Fibroblast of peridontal ligament (primary cell): ENCODE data around the gene PHYH.
"Not testable (repeated sequence)": the region's sequence is repeated elsewhere in the genome, so short reads cannot be mapped to it uniquely, and the experiment has no call there.

ENCODE experiments used
- DNase-seq: peaks from one replicate; pipeline ENCODE4 v3.0.0-alpha.2; 2010; ENCODE audit errors: extremely low read depth

PHYH gene

DNA sequence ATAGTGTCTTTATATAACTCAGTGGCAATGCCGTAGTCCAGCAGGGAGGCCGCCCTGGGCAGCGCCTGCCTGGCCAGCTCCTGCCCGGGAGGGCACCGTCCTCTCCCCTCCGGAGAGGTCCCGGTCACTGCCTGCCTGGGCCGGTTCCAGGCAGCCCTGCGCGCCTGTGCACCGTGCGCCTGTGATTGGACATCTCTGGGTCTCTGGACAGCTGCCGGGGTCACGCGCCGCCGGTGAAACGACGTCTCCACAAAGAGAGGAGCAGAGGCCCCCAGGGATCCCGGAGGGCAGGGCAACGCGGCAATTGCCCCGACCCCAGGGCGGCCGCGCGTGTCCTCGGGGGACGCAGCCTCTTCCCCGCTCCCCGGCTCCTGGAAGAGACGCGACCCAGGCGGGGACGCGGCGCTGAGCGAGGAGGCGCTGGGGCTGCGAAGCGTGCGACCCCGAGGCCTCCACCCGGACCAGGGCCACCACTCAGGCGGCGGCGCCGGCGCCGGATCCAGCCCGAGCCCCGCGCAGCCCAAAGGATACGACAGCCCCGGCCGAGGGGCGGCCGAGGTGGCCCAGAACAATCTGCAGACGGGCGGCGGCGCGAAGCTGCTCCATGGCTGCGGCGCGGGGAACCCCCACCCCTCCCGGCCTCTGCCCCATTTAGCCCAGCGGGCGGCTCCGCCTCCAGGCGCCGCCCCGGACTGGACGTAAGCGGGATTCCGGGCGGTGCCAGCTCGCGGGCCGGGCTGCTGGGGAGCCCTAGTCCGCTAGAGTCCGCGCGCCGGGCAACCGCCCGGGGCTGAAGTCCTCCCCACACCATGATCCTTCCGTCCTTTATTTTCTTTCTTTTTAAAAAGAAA, at the start of gene PHYH:
PHYH (minus strand) TSS at position 628 of the 851 bp plus-strand sequence; CDS start at position 606, 22 bp downstream.
- DNase-seq = peak; percentile 76

DNA sequence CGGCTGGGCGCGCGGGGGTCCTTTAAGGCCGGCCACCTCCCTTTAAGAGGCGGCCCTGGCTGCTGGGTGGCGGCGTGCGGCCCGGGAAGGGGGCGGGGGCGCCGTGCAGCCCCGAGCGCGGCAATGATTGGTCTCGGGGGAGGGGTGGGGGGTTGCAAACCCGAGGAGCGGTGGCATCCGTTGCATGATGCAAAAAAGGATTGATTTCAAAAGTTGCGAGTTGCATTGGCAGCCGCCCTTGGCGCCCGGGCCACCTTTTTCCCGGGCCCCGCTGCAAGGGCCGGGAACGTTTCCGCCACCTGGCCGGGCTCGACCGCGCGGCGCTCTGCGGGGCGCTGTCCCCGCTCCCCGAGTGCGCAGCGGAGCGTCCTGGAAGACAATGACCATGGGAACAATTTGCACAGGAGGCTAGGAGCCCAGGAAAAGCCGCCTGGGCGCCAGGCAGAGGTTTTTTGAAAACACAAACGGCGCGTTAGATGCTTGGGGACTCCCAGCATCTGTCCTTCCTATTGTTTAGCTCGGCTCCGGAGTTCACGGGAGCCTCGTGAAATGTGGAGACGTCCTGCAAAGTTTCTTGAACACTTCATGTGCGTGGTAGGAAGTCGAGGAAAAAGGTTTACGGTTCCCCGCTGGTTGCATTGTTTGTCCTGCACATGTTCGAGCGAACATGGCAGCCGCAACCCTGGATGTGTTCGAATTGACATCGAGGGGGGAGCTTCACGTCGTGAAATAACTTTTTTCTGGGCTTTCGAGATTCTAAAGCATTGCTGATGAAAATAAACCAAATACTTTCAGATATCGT, 48.6 kb upstream of the PHYH start, which contains the start of gene SEPHS1:
SEPHS1 (minus strand) TSS at position 78 of the 802 bp plus-strand sequence. CDS start 3,343 bp downstream, outside the sequence.
- DNase-seq = peak; percentile 61

DNA sequence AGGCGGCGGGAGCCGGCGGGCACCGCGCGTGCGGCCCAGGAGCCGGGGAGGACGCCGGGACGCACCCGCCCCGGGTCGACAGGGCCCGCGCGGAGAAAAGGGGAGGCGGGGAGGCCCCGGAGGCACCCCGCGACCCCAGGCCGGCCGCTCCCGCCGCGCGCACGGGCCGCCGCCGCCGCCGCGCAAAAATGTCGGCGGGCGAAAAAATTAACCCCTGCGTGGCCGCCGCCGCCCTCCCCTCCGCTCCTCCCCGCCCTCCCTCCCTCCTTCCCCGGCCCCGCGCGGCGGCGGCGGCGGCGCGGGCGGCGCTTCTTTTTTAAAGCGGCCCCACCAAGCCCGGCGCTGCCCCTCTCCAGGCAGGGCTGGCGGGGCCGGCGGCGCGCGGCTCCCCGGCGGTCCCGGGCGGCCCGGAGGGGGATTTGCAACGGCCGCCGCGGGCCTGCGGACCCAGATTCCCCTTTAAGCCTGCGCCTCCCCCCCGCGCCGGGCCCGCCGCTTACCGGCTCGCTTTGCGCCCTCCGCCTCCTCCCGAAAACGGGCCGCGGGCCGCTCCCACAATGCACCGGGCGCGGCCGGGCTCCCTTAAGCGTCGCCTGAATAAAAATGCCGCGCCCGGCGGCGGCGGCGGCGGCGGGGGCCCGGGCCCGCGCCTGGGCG, 47.8 kb upstream of the PHYH start:
- peak; percentile 61 for DNase-seq

DNA sequence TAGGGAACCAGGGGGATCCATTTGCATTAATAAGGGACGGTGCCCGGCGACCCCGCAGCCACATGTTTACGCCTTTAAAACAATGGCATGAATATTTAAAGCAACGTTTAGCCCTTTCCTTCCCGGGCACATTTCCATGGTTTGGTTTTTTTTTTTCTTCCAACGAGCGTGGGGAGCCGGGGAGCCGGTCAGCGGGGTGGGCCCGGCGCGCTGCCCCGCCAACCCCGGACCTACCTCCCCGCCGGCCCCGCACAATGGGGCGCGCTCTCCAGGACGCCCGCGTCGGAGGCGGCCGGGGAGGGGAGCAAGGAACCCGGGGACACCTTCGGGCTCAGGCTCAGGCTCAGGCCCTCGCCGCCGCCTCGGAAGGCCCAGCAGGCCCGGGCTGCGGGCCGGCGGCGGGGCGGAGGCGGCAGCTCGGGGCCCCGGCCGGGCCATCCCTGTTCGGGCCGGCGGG, 47.2 kb upstream of the PHYH start:
- DNase-seq = peak; percentile 13

DNA sequence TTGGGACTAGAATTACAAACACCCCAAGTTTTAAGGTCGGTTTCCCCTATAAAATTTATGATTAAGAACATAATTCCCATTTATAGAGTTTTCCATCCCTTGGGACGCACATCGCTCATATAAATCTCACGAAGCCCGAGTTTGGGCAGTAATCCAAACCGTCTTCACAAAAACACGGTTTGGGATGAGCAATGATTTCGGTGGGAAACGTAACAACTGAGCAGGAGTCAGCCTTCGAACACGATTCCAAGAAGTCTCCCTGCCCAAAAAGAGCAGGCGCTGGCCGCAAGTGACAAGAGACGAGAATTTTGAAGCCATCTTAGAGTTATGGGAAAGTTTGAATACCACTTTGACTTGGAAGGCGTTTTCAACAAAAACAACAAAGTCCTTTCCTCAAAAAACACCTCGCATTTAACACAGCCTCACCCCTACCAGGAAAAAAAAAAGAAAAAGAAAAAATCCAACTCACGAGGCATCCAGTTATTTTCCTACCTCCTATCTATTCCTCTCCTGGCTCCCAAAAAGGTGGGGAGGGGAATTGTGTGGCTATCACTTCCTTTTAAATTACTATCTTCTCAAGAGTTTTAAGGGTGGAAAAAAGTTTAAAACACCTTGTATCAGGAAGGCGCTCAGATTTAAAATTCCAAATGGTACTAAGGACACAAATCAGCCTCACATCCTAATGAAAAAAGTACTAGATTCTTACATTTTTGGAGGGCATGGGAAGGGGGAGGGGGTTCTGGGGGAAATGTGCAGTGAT, 46.6 kb upstream of the PHYH start:
- peak; percentile 71 for DNase-seq

DNA sequence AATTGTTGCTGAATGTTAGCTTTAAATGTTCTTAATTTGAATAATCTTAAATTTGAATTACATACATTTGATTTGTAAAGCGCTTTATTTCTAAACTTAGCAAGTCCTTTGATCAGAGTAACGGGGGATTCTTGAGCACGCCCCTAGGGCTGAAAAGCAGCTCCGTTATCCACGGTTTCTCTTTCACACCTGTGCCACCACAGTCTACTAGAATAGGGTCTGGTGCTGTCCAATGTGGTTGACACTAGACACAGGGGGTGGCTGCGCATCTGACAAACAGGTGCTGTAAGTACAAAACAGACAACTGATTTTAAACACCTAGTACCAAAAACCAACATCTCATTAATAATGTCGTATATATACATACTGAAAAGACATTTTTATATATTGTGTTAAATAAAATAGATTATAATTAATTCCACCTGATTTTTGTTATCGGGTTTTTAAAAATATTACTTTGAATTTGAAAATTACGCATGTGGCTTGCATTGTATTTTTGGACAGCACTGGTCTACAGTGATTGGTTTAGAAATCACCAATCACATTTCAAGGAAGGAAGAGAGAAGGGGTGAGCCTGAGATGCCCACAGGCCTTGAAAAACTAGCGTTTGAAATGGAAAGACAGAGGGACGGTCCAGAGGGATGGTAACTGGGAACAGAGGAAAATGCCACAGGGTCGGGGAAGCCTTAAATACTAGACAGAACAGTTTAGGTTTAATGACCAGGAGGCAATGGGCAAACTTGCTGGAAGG, 40.9 kb upstream of the PHYH start:
- peak; percentile 10 for DNase-seq

DNA sequence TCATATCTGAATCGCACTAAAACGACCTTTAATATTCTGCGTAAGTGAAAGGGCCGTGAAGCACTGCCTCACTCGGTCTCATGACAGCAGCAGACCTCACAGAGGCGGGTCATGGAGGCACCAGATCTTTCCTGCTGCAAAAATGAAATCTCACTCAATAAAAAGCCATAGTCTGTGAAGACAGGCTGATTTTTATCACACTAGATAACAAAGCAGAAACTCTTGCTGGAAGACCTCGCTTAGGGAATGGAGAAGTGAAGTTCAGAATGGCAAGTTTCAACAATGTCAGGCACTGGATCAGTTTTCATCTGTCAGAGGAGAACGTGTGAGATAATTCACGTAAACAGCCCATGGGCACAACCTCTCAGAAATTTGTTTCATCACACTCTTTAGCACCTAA, 40.2 kb upstream of the PHYH start:
- no peak for DNase-seq

DNA sequence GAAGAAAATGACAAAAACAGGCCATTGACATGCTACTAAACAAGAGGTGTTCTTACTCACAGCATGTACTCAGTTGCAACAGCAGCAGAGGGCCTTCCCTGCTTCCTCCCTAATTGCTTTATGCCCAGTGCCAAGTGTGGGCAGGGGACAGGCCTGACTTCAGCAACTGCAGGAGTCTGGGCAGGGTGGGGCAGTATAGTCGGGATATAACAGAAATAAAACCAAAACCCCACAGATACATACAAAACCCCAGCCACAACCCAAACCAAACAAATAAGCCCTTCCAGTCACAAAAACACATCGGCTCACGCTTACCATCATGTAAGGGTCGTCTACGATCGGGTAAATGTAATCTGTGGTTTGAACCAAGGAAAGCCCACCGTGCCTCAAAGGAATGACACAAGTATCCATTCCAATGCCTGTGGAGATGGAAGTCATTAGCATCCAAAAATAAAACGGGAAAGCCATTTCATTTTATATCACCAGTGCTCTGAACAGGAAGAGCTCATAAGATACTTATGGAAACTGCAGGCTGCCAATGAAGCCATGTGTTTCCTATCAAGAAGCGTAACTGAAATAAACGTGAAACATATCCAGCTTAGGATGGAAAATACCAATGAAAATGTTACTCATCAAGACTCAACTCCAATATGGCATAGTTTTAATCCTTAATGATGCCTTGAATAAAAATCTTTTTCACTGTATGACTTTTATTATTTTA, 38.7 kb upstream of the PHYH start:
- peak; percentile 96 for DNase-seq

DNA sequence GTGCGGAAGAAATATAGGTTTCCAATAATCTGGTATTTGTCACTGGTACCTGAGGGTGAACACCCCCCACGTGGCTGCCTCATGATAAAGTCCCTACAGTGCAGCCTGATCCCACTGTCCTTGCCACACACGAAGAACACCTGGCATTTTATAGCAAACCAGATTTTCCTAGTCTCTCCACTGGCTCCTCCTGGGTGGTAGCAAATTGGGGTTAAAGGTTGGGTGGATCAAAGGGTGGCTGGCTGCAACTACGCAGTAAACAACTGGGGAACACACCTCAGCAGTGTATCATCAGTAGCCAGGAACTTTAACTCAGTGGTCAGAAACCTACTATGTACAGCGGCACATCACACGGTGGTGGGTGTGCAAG, 37.9 kb upstream of the PHYH start:
- DNase-seq = no peak

DNA sequence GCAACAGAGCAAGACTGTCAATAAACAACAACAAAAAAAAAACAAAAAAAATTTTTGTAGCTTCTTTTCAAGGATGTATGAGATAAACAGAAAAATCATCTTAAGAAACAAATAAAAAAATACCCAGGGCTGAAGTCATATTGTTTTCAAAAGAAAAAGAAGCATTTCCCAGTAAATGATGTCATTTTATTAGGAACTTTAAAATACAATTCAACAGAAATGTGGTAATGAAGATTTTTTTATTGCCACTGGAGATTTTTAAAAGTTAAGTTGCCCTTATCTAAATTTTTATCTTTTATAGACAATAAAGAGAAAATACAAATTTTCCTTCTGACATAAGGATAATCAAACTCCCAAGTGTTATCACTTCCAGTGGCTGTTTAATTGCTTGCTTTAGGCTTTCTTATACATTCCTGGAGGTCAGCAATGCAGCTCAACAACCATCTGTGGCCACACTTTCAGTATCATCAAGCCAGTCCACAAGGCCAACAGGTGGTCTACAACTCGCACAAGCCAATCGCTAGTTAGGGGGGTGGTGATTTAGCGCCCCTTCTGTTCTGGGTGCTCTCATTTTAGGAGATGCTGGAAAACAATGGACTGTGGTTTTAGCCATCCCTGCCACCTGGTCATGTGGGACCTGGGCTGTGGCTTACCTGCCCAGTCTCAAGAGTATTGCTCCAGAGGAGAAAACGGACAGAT, 37.4 kb upstream of the PHYH start:
- DNase-seq = no peak

DNA sequence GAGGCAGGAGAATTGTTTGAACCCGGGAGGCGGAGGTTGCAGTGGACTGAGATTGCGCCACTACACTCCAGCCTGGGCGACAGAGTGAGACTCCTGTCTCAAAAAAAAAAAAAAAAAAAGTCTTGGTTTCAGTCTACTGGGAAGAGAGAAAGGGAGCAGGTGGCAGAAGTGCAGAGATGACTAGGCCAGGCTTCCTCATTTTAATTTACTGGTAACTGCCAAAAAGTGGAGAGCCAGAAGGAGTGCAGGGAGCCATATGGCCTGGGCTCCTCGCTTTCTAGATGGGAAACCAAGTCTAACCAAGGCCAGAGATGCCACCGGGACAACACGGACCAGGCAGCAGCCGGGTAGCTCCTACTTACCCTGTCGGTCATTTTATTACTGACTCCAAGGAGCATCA, 36.0 kb upstream of the PHYH start:
- DNase-seq = no peak

DNA sequence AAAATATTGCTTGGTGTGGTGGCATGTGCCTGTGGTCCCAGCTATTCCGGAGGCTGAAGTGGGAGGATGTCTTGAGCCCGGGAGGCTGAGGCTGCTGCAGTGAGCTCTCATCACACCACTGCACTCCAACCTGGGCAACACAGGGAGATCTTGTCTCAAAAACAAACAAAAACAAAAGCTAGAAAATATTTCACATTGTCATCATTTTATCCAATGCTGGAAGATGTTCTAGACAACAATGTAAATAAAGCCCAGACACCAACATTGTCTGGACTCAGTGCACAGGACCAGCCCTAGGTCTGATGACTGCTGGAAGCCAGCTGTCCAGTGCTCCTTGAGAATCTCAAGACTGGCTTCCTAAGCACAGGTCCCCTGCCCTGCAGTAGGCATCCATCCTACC, 34.7 kb upstream of the PHYH start:
- no peak for DNase-seq

DNA sequence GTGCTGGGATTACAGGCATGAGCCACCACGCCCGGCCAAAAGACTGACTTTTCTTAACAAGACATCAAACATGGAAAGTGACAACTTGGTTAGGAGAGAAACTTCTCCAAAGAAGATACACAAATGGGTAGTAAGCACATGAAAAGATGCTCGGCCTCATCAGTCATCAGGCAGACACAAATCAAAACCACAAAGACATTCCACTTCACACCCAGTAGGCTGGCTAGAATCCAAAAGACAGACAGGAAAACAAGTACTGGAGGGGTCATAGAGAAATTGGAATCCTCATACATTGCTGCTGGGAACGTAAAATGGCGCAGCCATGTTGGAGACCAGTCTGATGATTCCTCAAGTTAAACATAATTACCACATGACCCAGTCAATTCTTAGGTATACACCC, 31.8 kb upstream of the PHYH start:
- no peak for DNase-seq

DNA sequence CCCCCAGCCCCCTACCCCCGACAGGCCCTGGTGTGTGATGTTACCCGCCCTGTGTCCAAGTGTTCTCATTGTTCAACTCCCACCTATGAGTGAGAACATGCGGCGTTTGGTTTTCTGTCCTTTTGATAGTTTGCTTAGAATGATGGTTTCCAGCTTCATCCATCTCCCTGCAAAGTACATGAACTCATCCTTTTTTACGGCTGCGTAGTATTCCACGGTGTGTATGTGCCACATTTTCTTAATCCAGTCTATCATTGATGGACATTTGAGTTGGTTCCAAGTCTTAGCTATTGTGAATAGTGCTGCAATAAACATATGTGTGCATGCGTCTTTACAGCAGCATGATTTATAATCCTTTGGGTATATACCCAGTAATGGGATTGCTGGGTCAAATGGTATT, 31.1 kb upstream of the PHYH start:
- not testable (repeated sequence) for DNase-seq

DNA sequence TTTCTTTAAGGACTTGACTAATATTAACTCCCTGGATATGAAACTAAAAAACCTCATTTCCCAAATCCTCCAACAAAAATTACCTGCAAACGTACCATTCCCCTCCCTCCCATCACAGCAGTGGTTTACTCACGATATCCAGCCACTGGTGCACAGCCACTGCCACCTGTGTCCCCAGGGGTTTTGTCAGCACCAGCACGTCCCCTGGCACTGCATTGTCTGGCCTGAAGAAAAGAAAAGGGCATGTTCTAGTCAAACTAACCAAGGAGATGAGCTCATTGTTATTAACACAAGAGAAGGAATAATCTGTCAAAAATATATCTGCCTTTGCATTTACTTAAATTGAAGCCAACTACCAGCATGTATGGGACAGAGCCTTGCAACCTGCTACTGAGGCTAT, 29.7 kb upstream of the PHYH start:
- DNase-seq = no peak

DNA sequence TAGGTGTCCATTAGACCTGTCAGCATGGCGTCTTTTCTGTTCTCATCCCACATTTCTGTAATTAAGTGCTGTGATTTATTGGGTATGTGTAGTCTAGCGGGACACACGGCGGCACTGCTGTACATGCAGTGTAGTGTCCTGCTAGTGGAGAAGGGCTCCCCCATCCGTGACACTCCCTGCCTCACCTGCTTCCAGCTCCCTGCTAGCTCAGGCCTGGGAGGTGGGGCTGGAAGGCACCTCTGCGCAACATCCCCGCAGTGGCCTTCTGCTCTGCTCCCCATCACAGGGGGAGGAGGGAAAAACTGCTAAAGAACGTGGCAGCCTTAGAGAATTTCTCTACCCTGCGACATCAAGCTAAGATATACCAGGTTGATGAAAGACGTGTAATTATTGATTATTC, 28.7 kb upstream of the PHYH start:
- no peak for DNase-seq

DNA sequence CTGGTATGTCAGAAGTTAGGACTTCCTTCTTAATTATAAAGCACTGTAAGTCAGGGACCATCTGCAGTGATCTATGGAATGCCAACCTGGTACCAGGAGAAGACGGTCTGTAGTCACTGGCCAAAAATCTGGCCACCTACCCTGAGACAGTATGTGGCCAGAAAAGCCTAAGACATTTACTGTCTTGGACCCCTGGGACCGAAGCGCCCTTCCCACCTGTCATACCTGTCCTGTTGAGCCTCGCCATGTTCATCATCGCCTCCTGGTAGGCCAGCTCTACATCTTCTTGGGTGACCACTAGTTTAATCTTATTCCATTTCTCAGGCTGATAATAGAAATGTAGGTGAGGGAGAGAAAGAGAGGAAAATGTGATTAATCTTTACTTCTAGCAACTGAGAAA, 28.3 kb upstream of the PHYH start:
- DNase-seq = no peak

DNA sequence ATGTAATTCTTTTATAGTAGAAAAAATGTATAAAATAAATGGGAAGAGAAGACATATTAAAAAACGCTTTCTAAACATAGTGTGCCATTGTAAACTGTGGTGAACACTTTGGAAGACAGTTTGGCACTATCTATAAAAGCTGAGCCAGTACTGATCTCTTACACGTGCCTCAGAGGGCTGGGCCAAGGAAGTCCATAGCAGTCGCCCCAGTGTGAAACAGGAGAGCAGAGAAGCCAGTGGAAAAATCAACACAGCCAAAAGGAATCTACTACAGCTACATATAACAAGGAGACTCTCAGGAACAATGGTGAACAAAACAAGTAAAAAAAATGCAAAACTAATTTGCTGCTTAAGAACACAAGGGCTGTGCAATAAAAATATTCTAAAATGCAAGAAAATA, 27.7 kb upstream of the PHYH start:
- peak; percentile 14 for DNase-seq

DNA sequence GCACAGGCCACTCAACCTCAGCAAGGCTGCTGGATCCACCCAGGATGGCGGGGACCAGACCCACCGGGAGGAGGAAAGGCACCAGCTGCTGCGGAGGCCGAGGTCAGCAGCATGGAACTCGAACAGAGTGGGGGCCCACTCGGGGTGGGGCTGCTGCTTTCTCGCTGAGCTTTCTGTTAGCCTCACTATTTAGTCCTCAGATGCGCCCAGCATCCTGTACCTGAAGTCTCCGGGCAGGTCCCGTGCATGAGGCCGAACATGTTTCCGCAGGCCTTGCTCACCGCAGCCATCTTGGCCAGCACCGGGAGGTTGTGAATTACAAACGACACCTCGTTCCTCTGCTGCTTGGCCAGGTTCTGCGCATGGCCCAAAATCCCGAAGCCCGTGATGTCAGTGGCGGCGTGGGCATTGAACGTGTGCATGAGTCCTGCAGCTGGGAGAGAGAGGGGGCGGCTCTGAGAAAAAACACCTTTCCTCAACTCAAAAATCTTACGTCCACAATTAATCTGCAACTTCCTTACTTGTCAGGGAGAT, 22.8 kb upstream of the PHYH start:
- no peak for DNase-seq
